HEK293T (cell line): Measurements from ENCODE around the gene SLC2A13.

Experiments used
- ELF4 ChIP-seq: fragments of 450-650 bp; IDR thresholded peaks from 2 replicates; pipeline ENCODE4 v1.6.1; 2017; ENCODE audit warnings: antibody characterized with exemption
- SP1 ChIP-seq: fragments of 450-650 bp; IDR thresholded peaks from 2 replicates; pipeline ENCODE4 v1.6.1; 2017
- TARDBP ChIP-seq: fragments of 450-650 bp; IDR thresholded peaks from 2 replicates; pipeline ENCODE4 v1.6.1; 2016

DNA sequence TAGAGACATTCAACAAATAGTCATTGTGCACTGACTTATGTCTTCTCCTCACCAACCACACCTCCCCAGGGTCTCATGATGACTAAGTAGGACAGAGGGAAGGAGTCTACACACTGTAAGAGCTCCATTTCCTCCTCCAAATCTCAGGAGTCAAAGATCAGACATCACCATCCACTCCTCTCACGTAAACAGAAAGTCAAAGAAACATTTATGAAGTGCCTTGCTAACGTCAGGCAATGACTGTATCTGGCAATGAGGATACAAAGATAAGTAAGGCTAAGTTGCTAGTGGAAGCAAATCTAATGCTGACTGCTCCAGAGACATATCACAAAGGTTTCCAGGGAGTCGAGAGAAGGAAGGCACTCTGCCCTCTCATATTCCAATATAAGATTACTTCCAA, 88.9 kb downstream of the SLC2A13 start:
- TF ChIP-seq SP1 (no peak), ELF4 (no peak), TARDBP (no peak)
